Stimulated activated CD8-positive, alpha-beta memory T cell treated with anti-CD3 and anti-CD28 coated beads, Interleukin-7, amount 100 ng/mL, for 24 hours (primary cell): ENCODE results near the gene PCDHGB7.
"Not testable (repeated sequence)": the region's sequence is repeated elsewhere in the genome, so short reads cannot be mapped to it uniquely, and the experiment has no call there.

Source experiments
- DNase-seq: peaks from one replicate; pipeline ENCODE4 v3.0.0-alpha.2; 2020; ENCODE audit warnings: low read depth

PCDHGB7 gene

GRCh38 chr5:141417494-141418172 lies at the start of gene PCDHGB7:
Gene PCDHGB7 (plus strand): TSS chr5:141417677. CDS start chr5:141417860, 183 bp downstream.
- DNase-seq, result not testable (repeated sequence)

GRCh38 chr5:141369994-141370848 lies 47.3 kb upstream of the PCDHGB7 start, which contains the start of gene PCDHGB3:
Gene PCDHGB3 (plus strand): TSS chr5:141370242. CDS start chr5:141370395, 153 bp downstream.
- no peak for DNase-seq

GRCh38 chr5:141371572-141372475 lies 45.7 kb upstream of the PCDHGB7 start:
- DNase-seq, result no peak

- no peak for DNase-seq
Observed at GRCh38 chr5:141373673-141374317, 43.7 kb upstream of the PCDHGB7 start, which contains the start of gene PCDHGA6. Gene PCDHGA6 (plus strand): TSS chr5:141373891. CDS start chr5:141374084, 193 bp downstream.

GRCh38 chr5:141374627-141375026 lies 42.9 kb upstream of the PCDHGB7 start:
- no peak for DNase-seq

- not testable (repeated sequence) for DNase-seq
Observed at GRCh38 chr5:141375444-141376155, 41.9 kb upstream of the PCDHGB7 start.

- DNase-seq, result no peak
Observed at GRCh38 chr5:141382469-141383294, 34.8 kb upstream of the PCDHGB7 start, which contains the start of gene PCDHGA7. Gene PCDHGA7 (plus strand): TSS chr5:141382742. CDS start chr5:141382900, 158 bp downstream.

GRCh38 chr5:141383345-141383744 lies 34.1 kb upstream of the PCDHGB7 start:
- DNase-seq, result no peak

GRCh38 chr5:141384471-141385267 lies 32.8 kb upstream of the PCDHGB7 start:
- no peak for DNase-seq

- DNase-seq, result not testable (repeated sequence)
Observed at GRCh38 chr5:141387557-141388311, 29.7 kb upstream of the PCDHGB7 start, which contains the start of gene PCDHGB4. Gene PCDHGB4 (plus strand): TSS chr5:141387698. CDS start chr5:141387885, 187 bp downstream.

- DNase-seq, result no peak
Observed at GRCh38 chr5:141388661-141389060, 28.8 kb upstream of the PCDHGB7 start.

GRCh38 chr5:141389153-141390042 lies 28.1 kb upstream of the PCDHGB7 start:
- no peak for DNase-seq

- no peak for DNase-seq
Observed at GRCh38 chr5:141392429-141393198, 24.9 kb upstream of the PCDHGB7 start, which contains the start of gene PCDHGA8. Gene PCDHGA8 (plus strand): TSS chr5:141392633. CDS start chr5:141392814, 181 bp downstream.

GRCh38 chr5:141393267-141393666 lies 24.2 kb upstream of the PCDHGB7 start:
- no peak for DNase-seq

- not testable (repeated sequence) for DNase-seq
Observed at GRCh38 chr5:141394401-141395187, 22.9 kb upstream of the PCDHGB7 start.
